Non-pigmented ciliary epithelial cell (primary cell): ENCODE data around the gene GPR141.
"Not testable (repeated sequence)": the region's sequence is repeated elsewhere in the genome, so short reads cannot be mapped to it uniquely, and the experiment has no call there.

Experiments
- DNase-seq: peaks from one replicate; pipeline ENCODE4 v3.0.0-alpha.2; 2010; ENCODE audit warnings: low read depth

The GPR141 gene

DNA sequence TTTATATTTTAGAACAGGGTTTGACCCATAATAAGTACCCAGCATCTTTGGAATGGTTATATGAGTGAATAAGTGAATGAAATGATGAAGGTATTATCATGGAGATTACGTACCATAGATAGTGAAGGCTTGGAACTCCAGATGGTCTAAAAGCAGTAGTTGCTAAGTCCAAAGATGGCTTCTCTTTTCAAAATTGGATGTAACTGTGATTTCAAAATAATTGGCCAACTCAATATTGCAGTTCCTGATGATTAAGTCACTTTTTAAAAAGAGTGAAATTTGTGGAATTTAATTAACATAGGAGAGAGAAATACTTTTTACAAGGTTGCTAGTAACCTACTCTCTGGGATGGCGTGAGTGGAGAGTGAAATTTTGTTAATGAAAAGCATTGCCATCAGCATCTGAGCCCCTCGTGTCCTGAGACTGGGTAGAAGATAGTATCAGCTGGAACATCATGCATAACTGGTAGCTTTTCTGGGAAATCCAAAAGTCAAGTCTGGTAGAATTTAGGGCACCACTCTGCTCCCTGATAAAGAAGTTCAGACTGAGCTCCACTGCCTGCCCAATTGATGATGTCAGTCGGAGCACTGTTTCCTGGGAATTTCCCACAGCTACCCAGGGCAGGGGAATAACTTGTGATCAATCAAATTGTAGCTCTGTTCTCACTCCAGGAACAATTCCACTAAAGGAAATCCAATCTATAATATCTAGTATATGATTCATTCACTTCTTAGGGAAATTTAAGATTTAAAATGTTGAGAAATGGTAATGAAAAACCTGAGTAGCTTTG is 3.2 kb downstream of the GPR141 start:
- DNase-seq: no peak

DNA sequence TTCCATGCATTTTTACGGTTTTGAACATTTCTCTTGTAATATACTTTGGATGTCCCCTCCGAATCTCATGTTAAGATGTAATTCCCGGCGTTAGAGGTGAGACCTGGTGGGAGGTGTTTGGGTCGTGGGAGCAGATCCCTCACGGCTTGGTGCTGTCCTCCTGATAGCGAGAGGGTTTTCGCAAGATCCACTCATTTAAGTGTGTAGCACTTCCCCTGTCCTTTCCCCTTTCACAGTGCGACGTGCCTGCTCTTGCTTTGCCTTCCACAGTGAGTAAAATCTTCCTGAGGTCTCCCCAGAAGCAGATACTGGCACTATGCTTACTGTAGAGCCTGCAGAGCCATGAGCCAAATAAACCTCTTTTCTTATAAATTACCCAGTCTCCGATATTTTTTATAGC is 6.6 kb downstream of the GPR141 start:
- no peak for DNase-seq

DNA sequence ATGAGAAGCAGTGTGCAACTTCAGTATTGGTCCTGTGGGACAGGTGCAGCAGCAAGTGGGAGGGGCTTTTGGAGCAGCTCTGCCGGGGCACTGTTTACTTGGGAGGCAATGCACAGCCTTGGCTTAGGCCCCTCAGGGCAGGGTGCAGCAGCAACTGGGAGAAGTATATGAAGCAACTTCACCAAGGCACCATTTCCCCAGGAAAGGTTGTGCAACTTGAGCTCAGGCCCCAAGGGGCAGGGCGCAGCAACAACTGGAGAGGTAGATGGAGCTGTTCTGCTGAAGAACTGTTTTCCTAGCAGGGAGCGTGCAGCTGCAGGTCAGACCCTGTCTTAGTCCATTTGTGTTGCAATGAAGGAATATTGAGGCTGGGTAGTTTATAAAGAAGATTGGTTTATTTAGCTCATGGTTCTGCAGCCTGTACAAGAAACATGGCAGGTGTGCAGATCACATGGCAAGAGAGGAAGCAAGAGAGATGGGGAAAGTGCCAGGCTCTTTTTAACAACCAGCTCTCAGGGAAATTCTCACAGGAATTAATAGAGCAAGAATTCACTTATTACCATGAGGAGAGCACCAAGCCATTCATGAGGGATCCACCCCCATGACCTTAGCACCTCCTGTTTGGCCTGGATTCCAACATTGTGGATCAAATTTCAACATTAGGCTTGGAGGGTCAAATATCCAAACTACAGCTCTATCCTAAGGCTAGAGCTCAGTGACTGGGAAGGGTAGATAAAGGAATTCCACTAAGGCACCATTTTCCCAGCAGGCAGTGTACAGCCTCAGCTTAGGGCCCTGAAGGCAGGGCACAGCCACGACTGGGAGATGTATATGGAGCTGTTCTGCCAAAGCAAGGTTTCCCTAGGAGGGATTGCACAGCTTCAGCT is 10.9 kb downstream of the GPR141 start:
- no peak for DNase-seq

DNA sequence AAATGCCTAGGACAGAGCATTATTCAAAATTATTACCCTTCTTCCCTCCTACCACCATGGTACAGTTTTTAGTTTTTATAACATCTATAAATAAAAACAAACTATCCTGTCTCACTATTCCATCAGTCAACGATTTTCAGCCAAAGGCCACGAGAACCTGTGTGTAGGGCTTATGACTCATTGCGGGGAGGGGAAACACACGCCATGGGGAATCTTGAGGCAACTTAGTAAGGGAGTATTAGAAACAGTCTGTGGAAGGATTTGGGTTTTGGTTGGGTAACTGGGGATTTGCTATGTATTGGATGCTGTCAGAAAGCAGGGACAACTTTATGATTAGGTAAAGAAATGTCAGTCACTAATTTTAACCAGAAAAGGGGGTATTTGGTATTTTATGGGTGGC is 14.7 kb downstream of the GPR141 start:
- no peak for DNase-seq

DNA sequence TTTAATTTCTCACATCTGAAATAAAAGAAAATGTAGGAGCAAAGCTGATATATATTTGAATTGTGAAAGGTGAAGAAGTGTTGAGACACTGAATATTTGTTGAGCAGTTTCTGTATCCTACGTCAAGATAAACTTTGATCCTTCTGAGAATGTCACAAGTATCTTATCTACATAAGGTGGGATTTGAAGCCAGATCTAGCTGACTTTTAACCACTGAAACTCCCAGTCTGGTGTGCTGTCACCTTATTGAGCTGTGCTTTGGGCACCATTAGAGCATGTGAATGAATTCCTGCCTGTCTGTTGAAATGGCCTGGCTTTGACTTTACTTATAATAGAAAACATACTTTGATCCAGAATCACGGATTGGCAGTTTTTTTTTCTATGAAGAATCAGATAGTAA is 15.2 kb downstream of the GPR141 start:
- DNase-seq: no peak

DNA sequence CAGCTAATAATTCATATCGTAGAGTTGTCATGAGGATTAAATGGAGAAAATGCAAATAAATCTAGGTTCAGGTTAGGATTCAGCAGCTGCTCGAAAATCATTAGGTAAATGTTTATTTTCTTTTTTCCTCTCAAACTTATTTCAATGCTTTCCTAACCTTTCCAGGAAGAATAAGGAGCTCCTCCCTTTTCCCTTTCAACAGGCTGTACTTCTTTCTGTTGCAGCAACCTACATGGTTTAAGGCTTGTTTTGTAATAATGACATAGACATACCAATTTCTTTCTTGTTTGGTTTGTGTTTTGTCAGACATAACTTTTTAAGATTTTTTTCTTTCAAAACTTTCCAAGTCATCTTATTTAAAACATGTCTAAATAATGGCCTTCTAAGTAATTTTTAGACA is 18.2 kb downstream of the GPR141 start:
- DNase-seq: no peak

DNA sequence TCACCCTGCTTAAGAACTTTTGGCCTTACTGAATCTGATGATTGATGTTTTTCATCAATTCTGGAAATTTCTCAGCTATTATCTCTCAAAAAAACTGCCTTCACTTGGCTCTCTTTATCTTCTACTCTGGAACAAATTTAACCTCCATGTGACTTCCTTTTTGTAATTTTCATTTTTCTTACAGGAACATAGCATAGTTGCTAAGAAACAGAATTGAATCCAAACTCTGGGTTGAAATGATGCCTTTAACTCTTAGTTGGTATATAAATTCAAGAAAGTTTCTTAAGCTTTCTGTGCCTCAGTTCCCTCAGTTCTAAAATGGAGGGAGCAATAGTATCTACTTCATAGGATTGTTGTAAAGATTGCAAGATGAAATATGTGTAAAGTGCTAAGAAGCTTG is 19.8 kb downstream of the GPR141 start:
- no peak for DNase-seq

DNA sequence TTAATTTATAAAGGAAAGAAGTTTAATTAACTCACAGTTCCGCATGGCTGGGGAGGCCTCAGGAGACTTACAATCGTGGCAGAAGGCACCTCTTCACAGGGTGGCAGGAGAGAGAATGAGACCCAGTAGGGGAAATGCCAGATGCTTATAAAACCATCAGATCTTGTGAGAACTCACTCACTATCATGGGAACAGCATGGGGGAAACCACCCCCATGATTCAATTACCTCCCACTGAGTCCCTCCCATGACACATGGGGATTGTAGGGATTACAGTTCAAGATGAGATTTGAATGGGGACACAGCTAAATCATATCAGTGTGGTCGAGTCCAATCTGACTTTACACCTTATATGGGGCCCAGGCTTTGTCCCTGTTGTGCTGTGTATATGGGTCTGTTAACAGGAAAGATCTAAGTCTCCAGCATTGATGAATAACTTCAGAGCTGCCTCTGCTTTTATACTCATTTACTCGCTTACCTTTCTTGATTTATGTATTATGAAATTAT is 20.8 kb downstream of the GPR141 start:
- DNase-seq: not testable (repeated sequence)

DNA sequence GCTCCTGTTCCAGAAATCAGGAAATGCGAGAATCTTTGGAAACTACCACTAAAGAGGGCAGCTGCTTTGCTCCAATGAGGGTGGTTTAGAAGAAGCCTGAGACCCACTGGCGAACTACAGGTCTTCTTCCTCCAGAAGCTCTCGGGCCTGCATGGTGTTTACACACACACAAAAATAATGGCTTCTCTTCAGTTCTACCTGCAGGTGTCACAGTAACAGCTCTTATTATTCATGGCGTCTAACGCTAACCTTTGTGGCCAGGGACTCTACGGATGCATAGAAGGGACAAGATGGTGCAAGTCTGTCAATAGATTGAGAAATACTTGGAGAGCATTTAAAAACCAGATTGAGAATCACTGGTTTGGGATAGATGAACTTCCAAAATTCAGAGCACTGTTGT is 22.4 kb downstream of the GPR141 start:
- DNase-seq: no peak

DNA sequence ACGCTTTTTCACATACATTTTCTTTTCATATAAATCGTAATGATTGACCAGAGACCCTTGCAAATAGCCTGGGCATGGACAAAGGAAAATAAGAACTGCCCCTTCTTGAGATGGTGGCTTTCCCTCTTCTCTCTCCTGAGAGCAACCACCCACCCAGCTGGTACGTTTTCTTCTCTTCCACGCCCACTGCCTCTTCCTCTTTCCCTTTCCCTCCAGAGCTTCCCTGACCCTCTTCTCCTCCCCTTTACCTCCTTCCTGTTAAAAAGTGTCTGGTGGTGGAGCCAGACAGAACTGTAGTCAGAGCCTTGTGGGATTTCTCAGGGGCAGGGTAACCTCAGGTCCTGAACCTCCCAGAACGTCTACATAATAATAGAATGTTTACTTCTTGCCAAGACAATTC is 23.2 kb downstream of the GPR141 start:
- DNase-seq: no peak

DNA sequence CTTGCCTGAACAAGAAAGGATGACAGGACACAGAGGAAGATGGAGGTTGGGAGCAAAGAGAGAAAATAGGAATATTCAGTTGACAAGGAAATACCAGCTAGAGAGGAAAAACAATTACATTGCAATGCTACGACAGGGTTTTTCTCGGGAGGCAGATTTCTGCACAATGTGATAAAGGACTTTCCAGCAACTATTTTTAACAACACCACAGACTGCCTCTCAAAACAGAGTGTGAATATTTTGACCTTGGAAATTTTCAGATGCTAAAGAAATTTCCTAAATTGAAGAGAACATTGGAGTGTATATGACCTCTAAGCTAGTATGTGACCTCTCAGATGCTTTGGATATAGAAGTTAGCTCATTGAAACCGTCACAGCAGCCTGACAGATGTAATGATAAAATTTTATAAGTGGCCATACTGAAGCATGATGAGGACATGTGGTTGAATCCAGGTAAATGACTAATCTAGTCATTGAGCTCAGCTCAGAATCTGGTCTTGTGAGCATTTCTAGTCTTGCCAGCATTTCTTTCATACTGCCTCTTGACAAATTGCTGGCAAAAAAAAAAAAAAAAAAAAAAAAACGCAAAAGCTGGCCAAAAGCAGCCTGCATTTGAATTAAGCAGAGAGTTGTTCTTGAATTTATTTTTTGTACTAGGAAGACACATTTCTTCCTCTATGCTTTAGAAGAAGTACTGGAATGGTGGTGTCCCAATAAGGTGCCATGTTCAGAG is 24.4 kb downstream of the GPR141 start:
- DNase-seq: no peak

DNA sequence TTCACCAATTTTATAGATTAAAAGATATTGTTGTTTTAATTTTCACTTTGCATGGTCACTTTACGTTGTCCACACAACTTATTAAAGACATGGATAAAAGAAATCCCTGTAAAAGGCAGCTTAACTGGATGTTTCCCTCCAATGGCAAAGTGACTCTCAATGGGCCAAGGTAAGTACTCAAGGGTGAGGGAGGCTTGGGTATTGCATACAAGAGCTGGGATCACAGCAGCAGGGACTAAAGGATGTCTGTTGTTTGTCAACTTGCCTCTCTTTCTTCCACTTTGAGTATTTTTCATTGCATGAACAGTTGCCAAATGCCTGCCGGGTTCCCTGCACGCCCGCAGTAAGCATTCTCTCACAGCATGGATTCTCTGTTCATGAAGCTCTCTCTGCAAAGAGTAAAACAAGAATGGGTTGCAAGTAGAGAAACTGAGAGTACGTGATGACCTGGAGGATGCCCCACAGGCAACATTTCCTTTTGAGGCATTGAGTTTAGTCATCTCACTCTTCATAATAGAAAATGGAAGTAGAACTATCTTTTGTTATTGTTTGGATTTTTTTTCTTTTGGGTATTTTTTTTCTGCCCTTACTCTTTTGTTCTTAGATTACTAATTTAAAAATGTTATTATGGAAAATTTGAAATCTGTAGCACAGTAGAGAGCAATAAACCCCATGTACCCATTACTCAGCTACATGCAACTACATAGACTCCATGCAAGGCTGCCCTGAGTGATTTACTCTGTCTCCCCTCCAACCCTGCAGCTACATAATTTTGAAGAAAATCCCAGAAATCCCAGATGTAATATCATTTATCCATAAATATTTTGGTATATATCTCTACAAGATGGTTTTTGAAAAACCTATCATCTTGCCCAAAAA is 26.3 kb downstream of the GPR141 start:
- no peak for DNase-seq

DNA sequence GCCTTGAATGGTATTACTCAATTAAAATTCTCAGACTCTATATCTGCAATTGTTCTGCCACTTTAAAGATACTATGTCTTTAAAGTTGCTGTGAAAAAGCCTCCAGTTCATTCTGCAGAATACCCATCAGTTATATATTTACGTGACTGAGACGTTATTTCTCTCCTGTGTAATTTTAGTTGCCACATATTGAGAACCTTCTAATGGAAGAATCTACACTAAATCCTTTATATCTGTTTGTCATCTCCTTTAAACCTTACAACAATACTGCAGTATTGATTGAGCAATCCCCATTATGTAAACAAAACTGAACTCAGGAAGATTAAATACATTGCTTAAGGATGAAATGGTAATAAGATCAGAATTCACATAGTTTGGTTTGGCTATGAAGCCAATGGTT is 30.0 kb downstream of the GPR141 start:
- no peak for DNase-seq

DNA sequence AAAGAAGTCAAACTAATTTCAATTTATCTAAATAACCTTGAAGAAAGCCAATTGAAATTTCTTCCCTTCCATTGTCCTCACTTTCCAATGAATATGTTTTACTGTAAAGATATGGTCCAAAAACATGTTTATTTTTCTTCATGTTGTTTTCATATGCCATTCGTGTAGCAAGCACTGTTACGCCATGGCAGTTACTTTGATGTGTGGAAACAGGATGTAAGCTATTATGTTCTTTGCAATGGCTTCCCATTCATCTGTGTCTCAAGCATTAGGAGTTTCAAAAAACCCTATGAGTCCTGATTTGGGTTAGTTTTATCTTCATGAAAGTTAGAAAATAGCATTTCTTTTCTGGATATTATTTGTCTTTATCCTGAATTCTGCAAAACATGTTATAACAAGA is 31.0 kb downstream of the GPR141 start:
- DNase-seq: no peak

DNA sequence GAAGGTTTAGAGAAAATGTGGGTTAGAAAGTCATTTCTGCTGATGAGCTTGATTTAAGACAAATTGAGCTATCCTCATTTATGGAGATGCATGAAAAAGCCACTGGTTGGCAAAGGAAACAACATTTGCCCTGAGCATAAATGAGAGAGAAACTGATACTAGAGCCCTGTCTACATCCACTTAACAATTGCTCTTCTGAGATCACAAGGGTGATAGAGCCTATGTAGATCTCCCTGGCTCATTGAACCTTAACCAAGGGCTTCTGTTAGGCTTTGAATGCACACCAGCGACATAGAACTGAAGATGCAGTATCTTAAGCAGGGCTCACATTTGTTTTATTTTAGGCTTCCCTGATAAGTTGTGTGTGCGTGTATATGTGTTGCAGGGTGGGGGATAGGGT is 35.0 kb downstream of the GPR141 start:
- no peak for DNase-seq

DNA sequence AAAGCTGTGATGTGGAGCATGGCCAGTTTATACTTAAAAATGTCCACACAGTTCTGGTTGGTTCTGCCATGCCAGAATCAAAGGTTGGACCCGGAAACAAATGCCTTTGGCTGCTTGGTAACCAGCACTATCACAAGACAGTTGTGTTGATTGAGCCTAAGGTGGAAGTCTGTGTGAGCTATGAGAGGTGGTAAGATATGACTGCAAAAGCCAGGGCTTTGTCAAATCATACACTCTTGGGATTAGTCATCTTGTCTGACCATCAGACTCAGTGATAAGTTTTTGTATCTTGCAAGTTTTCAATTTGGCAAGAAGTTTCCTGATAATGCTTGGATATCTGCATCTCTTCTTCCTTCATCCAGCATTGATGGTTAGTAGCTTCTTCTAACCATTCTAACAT is 35.5 kb downstream of the GPR141 start:
- DNase-seq: no peak

DNA sequence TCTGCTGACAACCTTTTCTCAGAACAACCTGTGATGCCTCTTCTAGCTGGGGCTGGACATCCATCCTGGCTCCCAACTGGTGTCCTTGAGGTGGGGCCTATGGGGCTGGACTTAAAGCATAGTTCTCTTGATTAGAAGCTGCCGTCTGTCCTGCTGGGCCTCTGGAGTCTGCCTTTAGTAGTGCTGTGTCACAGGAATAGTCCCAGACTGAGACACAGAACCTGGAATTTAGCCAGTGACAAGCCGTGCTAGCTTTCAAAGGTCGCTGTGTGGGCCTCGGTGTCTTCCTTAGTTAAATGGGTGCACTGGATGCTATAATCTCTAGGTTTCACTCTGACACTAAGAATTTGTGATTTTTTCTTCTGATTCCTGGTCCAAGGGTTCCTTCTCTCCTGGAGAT is 41.2 kb downstream of the GPR141 start:
- DNase-seq: no peak

DNA sequence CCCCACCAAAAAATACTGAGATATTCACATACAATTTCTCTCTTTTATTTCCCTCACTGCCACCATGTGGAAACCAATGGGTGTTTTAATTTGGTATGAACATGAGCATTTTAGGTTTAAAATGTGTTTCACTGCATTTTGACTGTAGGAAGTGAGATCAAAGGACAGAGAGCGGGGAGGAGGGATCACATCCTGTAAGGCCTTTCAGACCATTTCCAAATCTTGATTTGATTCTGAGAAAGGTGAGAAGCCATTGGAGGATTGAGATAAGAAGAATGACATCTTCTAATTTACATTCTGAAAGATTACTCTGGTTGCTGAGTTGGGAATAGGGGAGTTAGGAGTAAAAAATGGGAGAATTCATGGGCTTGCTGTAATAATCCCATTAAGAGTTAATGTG is 42.5 kb downstream of the GPR141 start:
- DNase-seq: no peak

DNA sequence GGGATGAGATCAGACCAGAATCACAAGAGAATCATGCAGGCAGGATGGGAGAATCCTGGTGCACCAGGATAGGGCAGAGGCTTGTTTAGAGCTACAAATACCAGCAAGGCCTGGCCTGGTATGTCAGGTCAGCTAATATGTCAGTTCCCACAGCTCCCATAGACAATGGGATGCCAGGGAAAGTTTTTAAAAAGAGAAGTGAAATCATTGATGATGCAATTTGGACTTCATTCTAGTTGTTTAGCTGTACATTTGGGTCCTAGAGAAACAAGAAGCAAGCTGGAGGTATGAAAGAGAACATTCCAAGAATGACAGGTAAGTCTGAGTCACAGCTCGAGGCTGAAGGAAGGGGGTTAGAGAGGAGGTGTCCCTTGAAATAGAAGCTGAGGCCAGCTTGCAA is 45.2 kb downstream of the GPR141 start:
- no peak for DNase-seq

DNA sequence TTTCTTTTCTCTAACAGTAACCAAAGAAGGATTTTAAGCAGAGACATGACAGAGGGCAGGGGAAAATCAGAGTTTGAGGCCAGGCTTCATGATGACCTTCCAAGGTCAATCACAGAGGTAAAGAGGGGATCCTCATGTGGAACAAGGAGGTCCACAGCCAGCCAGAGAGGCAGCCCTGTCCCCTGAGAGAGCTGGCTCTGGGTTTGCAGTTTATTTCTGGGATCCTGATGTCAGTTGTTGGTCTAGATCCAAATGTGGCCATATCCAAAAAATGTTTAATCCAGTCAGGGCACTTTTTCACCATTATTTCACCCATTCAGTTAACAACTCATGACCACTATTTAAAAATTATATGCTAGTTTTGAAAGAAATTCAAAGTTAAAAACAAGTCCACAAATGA is 45.6 kb downstream of the GPR141 start:
- no peak for DNase-seq

DNA sequence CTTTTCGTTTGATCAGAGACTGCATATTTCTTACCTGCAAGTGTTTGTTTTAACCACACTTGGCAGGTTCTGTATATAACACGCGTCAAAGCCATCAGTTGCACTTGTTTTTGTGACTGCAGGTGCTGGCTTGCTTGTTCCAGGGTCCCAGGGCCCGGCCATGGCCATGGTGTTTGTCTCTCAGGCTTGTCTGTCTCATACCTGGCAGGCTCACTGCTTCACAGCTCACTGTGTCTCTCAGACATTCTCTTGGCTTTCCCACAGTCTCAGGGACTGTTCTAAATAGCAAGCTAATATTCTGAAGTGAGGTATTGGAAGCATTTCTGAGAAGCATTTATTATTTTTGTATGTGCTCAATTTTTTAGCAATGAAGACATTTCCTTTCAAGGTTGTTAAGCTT is 46.9 kb downstream of the GPR141 start:
- DNase-seq: no peak

DNA sequence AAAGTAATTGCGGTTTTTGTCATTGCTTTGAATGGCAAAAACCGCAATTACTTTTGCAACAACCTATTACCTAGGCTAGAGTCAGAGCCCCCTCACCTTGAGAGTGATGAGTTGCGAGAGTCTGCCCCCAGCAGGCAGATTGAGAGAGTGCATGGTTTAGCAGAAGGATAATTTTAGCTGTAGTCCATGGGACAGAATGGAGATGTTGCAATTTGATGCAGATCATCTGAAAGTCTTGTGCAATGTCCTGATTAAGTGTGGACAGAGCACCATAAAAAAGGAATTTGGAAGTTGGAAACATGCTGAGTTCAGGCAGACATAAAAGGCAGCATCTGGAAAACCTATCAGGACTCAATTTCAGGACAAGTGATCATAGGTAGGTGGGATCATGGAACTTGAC is 48.7 kb downstream of the GPR141 start:
- DNase-seq: no peak
